SH-SY5Y (cell line): ENCODE data around the gene UPB1.

Experiments
- GATA2 ChIP-seq: IDR thresholded peaks from 2 replicates; pipeline ENCODE4 v1.6.1; 2011; ENCODE audit warnings: mild to moderate bottlenecking, low read depth, low read length
- GATA3 ChIP-seq: IDR thresholded peaks from 2 replicates; pipeline ENCODE4 v1.6.1; 2011; ENCODE audit warnings: low read depth, mild to moderate bottlenecking, low read length, moderate library complexity

DNA sequence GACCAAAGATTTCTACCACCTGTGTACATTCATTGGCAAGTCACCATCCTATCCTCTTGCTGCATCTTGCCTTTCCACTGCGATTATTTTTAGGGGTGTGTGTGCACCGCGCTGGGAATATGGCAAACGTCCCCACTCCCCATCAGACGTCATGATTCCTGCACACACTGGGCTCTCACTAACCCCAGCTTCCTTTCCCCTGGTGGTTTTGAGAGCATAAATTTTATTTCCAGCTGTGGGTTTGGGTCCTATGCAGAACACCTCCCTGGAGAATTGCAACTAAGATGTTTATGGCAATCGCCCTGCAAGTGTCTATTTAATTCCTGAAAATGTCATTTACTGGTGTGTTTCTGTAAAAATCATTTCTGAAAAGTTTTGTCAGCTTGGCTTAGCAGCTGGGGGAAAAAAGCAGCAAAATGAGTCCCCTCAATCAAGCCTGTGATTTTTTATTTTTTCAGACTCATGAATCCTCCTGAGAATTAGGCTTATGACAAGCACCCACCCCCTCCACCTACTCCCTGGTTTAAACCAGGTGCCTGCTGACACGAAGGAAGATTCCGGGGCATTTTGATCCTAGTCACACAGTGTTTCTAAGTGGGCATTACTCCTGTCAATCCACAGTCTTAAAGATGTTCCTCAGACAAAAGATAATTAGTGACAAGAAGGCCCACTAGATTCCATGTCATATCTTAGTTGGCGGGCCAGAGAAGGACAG, 23.8 kb downstream of the UPB1 start:
- TF ChIP-seq GATA2 = no peak
- TF ChIP-seq GATA3 = no peak
